ENCODE results near the gene PIGBOS1. TPM values are rescaled to one million over a fixed set of nuclear protein-coding genes. Genes with fewer than 3 reads are reported as not detected.
A peak's percentile ranks its signal among the peaks of the same experiment; 100 is the strongest.

The PIGBOS1 gene
- total and polyA plus RNA-seq, 9 of the 15 experiments (the other 6 are each of a cell fraction or from before 2014, with no cell fraction given): 25.2 to 76.2 (median 46.0) TPM

DNA sequence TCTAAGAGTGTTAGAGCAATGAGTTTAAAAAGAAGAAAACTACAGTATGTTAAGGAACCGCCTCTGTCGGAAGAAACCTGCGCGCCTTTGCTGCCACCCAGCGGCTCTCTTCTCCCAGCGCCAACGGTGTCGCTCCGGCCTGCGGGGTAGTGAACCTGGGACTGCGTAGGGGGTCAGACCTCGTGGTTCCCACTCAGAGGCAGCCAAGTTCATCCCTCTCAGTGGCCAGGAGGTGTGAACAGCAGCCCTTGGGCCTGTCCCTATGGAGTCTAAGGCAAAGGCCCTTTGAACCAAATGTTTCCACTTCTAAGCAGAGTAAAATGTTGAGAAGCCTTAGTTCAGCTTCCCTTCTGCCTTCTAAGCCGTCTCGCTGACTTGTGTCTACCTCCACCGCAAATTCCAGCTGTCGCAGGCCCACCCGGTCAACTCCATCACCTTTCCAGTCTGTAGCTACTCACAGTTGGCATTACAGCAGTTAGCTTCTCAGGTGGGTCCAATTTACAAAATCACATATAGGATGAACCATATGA lies 28.3 kb downstream of the PIGBOS1 start (continued):
- TF ChIP-seq DIDO1 (tag; IDR thresholded peaks at IDR 0.05; ENCODE audit: low read depth): no peak
- TF ChIP-seq PTTG1 (tag; IDR thresholded peaks at IDR 0.05; ENCODE audit: low read depth): no peak
- no peak for TF ChIP-seq ELF2 (CRISPR knock-in tag; IDR thresholded peaks at IDR 0.05)
- TF ChIP-seq RBM14 (IDR thresholded peaks at IDR 0.05; ENCODE audit: borderline replicate concordance, insufficient read depth, low read depth, low read length): no peak
- TF ChIP-seq NCOA6 (IDR thresholded peaks at IDR 0.05): no peak
- no peak for TF ChIP-seq MCM7 (IDR thresholded peaks at IDR 0.05)
- no peak for TF ChIP-seq KDM1A (IDR thresholded peaks at IDR 0.05)
- TF ChIP-seq ZNF668 (CRISPR knock-in tag; IDR thresholded peaks at IDR 0.05): no peak
- TF ChIP-seq GTF2E2 (tag; IDR thresholded peaks at IDR 0.05): 0 out of 2 replicates have a peak, but pooled peaks have one; percentile 1
- TF ChIP-seq GATAD2A (IDR thresholded peaks at IDR 0.05): no peak
- TF ChIP-seq, protein P1, sequence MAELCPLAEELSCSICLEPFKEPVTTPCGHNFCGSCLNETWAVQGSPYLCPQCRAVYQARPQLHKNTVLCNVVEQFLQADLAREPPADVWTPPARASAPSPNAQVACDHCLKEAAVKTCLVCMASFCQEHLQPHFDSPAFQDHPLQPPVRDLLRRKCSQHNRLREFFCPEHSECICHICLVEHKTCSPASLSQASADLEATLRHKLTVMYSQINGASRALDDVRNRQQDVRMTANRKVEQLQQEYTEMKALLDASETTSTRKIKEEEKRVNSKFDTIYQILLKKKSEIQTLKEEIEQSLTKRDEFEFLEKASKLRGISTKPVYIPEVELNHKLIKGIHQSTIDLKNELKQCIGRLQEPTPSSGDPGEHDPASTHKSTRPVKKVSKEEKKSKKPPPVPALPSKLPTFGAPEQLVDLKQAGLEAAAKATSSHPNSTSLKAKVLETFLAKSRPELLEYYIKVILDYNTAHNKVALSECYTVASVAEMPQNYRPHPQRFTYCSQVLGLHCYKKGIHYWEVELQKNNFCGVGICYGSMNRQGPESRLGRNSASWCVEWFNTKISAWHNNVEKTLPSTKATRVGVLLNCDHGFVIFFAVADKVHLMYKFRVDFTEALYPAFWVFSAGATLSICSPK (IDR thresholded peaks at IDR 0.05; ENCODE audit: borderline replicate concordance): no peak
- TF ChIP-seq BCL6 (CRISPR knock-in tag; IDR thresholded peaks at IDR 0.05): no peak
- no peak for TF ChIP-seq MCM5 (IDR thresholded peaks at IDR 0.05; ENCODE audit: low read depth)
- peak; percentile 19; the same call in 1 of the 2 replicates for TF ChIP-seq ZBTB7A (IDR thresholded peaks at IDR 0.05; ENCODE audit: borderline replicate concordance, control insufficient read depth, low read depth, low read length)
- no peak for TF ChIP-seq BACH1 (tag; IDR thresholded peaks at IDR 0.05)
- TF ChIP-seq, protein P2, sequence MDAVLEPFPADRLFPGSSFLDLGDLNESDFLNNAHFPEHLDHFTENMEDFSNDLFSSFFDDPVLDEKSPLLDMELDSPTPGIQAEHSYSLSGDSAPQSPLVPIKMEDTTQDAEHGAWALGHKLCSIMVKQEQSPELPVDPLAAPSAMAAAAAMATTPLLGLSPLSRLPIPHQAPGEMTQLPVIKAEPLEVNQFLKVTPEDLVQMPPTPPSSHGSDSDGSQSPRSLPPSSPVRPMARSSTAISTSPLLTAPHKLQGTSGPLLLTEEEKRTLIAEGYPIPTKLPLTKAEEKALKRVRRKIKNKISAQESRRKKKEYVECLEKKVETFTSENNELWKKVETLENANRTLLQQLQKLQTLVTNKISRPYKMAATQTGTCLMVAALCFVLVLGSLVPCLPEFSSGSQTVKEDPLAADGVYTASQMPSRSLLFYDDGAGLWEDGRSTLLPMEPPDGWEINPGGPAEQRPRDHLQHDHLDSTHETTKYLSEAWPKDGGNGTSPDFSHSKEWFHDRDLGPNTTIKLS (IDR thresholded peaks at IDR 0.05; ENCODE audit: borderline replicate concordance, low read depth): no peak
- no peak for TF ChIP-seq NUFIP1 (IDR thresholded peaks at IDR 0.05; ENCODE audit: partially characterized antibody)
- no peak for TF ChIP-seq ZKSCAN3 (CRISPR knock-in tag; IDR thresholded peaks at IDR 0.05)
- no peak for TF ChIP-seq JUNB (CRISPR knock-in tag; conservative IDR thresholded peaks at IDR 0.05)
- peak; percentile 79 for TF ChIP-seq SMC3 (conservative IDR thresholded peaks at IDR 0.05; ENCODE audit: insufficient read depth, low read depth, low read length)
- TF ChIP-seq, protein P3, sequence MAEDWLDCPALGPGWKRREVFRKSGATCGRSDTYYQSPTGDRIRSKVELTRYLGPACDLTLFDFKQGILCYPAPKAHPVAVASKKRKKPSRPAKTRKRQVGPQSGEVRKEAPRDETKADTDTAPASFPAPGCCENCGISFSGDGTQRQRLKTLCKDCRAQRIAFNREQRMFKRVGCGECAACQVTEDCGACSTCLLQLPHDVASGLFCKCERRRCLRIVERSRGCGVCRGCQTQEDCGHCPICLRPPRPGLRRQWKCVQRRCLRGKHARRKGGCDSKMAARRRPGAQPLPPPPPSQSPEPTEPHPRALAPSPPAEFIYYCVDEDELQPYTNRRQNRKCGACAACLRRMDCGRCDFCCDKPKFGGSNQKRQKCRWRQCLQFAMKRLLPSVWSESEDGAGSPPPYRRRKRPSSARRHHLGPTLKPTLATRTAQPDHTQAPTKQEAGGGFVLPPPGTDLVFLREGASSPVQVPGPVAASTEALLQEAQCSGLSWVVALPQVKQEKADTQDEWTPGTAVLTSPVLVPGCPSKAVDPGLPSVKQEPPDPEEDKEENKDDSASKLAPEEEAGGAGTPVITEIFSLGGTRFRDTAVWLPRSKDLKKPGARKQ (CRISPR knock-in tag; IDR thresholded peaks at IDR 0.05): no peak
- 0 out of 2 replicates have a peak, but pooled peaks have one; percentile 6 for TF ChIP-seq ZNF121 (CRISPR knock-in tag; conservative IDR thresholded peaks at IDR 0.05)
- no peak for TF ChIP-seq IRF2 (CRISPR knock-in tag; IDR thresholded peaks at IDR 0.05)
- TF ChIP-seq, protein P4, sequence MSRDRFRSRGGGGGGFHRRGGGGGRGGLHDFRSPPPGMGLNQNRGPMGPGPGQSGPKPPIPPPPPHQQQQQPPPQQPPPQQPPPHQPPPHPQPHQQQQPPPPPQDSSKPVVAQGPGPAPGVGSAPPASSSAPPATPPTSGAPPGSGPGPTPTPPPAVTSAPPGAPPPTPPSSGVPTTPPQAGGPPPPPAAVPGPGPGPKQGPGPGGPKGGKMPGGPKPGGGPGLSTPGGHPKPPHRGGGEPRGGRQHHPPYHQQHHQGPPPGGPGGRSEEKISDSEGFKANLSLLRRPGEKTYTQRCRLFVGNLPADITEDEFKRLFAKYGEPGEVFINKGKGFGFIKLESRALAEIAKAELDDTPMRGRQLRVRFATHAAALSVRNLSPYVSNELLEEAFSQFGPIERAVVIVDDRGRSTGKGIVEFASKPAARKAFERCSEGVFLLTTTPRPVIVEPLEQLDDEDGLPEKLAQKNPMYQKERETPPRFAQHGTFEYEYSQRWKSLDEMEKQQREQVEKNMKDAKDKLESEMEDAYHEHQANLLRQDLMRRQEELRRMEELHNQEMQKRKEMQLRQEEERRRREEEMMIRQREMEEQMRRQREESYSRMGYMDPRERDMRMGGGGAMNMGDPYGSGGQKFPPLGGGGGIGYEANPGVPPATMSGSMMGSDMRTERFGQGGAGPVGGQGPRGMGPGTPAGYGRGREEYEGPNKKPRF (IDR thresholded peaks at IDR 0.05; ENCODE audit: low read depth, low read length): no peak
- TF ChIP-seq RBM34 (IDR thresholded peaks at IDR 0.05; ENCODE audit: borderline replicate concordance, insufficient read depth, low read length): no peak
